DMS114 treated with DMSO at 0.1 percent for 48 hours (cell line): ENCODE results near the gene TUT7.
"Not testable (repeated sequence)": the region's sequence is repeated elsewhere in the genome, so short reads cannot be mapped to it uniquely, and the experiment has no call there.

Experiments
- DNase-seq: peaks from one replicate; lab custom pipeline; 2025; ENCODE audit not compliant: unreplicated experiment; lab: John Stamatoyannopoulos, UW

The TUT7 gene, protein sequence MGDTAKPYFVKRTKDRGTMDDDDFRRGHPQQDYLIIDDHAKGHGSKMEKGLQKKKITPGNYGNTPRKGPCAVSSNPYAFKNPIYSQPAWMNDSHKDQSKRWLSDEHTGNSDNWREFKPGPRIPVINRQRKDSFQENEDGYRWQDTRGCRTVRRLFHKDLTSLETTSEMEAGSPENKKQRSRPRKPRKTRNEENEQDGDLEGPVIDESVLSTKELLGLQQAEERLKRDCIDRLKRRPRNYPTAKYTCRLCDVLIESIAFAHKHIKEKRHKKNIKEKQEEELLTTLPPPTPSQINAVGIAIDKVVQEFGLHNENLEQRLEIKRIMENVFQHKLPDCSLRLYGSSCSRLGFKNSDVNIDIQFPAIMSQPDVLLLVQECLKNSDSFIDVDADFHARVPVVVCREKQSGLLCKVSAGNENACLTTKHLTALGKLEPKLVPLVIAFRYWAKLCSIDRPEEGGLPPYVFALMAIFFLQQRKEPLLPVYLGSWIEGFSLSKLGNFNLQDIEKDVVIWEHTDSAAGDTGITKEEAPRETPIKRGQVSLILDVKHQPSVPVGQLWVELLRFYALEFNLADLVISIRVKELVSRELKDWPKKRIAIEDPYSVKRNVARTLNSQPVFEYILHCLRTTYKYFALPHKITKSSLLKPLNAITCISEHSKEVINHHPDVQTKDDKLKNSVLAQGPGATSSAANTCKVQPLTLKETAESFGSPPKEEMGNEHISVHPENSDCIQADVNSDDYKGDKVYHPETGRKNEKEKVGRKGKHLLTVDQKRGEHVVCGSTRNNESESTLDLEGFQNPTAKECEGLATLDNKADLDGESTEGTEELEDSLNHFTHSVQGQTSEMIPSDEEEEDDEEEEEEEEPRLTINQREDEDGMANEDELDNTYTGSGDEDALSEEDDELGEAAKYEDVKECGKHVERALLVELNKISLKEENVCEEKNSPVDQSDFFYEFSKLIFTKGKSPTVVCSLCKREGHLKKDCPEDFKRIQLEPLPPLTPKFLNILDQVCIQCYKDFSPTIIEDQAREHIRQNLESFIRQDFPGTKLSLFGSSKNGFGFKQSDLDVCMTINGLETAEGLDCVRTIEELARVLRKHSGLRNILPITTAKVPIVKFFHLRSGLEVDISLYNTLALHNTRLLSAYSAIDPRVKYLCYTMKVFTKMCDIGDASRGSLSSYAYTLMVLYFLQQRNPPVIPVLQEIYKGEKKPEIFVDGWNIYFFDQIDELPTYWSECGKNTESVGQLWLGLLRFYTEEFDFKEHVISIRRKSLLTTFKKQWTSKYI (N-terminal part only)

DNA sequence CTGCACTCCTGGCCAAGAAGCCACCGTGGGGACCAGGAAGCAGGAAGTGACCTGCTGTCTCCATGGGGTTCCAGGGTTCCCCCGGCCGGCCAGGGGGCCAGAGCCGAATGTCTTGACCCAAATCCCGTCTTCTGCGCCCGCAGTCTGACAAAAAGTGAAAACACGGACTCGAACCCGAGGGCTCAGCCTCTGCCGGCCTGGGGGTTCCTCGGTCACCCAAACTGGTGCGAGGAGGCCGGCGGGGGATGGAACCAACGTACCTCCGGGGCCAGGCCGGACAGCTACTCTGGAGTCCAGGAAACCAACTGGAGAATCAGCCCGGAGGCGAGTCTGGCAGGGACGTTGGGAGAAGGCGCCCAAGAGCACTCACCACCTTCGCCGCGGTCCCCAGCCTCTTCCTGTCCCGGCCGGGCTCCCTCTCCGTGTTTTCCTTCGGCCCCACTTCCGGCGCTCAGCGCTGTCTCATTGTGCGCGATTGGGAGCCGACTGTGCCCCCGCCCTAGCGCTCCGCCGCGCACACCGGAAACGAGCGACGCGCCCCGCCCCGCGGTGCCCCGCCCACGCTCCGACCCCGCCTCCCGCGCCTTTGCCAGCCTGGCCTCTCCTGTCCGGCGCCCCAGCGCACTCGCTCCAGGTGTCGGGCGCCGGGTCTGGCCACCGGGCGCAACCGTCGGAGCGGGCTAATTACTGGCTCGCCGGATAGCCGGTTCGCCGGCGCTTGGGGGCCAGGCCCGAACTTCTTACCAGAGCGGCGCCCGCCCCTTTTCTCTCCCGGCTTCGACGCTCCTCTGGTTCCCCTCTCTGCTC, at the start of gene TUT7:
TSS of gene TUT7 (minus strand) at position 400 of the 807 bp plus-strand sequence. CDS start 1,211 bp downstream, outside the sequence.
- DNase-seq: peak; percentile 75

DNA sequence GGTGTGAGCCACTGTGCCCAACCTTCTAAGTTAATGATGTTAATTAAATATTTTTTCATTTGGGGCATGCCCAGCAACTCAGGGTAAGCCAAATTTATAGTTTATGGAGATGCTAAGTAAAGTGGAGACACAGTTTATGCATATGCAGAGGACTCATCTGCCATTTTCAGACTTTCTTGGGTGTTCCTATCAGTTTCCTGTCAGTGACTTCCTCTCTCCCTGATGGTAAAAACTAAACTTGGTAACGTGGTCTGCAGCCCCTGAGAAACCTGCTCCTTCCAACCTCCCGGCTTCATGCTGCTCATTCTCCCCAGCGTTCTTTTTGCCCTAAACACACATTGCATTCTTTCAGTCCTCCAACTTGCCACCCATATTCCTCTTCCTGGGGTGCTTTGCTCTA, 48.4 kb upstream of the TUT7 start:
- DNase-seq: no peak

DNA sequence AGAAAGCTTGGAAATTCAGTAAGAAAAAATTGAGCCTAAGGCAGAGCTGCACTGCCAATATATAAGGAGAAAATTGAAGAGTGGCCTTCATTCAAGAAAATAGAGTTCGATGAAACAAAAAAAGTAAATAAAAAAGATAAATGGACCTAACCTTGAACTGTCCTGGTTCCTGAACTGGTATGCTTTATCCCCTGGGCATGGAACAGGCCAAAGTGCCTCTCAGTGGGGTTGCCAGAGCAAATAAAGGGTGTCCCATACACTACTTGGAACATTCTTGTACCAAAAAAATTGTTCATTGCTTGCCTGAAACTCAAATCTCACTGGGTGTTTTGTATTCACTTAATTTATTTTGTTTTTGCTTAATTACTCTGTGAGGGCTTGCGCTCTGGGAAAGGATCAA, 42.2 kb upstream of the TUT7 start:
- DNase-seq: no peak

DNA sequence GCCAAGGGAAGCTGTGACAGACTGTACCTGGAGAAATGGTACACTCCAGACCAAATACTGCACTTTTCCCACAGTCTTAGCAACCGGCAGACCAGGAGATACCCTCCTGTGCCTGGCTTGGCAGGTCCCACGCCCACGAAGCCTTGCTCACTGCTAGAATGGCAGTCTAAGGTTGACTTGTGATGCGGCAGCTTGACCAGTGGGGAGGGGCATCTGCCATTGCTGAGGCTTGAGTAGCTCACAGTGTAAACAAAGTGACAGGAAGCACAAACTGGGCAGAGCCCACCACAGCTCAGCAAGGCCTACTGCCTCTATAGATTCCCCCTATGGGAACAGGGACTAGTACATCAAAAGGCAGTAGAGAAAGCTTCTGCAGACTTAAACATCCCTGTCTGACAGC, 36.0 kb upstream of the TUT7 start:
- not testable (repeated sequence) for DNase-seq

DNA sequence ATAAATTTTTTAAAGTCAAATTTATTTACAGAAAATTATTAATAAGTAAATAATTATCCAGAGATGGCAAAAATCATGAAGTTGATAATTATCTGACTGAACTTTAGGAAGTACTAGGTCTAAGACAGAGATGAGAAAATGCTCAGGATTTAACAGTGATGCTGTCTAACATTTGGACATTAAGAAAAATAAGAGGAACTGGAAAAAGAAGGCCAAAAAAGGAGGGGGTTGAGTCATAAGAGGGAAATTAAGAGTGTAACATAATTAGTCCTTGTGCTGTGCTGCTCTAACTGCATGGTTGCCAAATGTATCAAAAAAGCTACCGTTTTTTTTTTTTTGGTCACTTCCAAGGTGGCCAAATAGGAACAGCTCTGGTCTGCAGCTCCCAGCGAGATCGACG, 35.4 kb upstream of the TUT7 start:
- DNase-seq: no peak

DNA sequence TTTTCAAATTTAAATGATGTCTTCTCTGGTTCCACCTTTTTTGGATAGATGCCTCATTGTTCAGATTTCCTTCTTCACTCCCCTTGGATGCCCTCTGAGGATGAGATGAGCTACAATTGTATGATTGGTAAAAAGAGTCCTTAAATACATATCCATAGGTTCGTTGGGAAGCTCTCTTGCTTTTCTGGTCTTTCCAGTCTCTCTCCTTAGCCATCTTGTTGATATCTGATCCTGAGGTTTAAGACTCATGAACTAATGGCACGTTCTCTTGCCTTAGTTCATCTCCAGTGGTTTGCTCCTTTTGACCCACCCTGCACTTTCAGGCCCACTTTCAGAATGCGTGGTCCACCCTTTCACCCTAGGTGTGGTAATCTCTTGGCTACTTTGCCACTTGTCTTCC, 33.2 kb upstream of the TUT7 start:
- DNase-seq: no peak

DNA sequence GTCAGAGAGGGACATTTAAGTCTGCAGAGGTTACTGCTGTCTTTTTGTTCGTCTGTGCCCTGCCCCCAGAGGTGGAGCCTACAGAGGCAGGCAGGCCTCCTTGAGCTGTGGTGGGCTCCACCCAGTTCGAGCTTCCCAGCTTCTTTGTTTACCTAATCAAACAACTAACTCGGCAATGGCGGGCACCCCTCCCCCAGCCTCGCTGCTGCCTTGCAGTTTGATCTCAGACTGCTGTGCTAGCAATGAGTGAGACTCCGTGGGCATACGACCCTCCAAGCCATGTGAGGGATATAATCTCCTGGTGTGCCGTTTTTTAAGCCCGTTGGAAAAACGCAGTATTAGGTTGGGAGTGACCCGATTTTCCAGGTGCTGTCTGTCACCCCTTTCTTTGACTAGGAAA, 28.8 kb upstream of the TUT7 start:
- not testable (repeated sequence) for DNase-seq

DNA sequence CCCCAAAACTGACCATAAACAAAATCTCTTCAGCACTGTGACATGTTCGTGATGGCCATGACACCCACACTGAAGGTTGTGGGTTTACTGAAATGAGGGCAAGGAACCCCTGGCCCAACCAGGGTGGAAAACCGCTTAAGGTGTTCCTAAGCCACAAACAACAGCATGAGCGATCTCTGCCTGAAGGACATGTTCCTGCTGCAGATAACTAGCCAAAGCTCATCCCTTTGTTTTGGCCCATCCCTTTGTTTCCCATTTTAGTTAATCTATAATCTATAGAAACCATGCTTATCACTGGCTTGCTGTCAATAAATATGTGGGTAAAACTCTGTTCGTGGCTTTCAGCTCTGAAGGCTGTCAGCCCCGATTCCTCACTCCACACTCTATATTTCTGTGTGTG, 21.8 kb upstream of the TUT7 start:
- no peak for DNase-seq

DNA sequence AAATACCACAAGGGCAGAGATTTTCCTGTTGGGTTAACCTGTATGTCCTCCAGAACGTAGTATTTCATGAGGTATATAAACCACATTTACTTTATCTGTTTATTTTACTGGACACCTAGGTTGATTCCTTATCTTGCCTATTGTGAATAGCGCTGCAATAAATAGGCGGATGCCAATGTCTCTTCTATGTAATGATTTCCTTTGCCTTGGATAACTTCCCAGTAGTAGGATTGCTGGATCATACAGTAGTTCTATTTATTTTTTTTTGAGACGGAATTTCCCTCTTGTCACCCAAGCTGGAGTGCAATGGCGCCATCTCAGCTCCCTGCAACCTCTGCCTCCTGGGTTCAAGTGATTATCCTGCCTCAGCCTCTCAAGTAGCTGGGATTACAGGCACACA, 15.6 kb upstream of the TUT7 start:
- DNase-seq: no peak

DNA sequence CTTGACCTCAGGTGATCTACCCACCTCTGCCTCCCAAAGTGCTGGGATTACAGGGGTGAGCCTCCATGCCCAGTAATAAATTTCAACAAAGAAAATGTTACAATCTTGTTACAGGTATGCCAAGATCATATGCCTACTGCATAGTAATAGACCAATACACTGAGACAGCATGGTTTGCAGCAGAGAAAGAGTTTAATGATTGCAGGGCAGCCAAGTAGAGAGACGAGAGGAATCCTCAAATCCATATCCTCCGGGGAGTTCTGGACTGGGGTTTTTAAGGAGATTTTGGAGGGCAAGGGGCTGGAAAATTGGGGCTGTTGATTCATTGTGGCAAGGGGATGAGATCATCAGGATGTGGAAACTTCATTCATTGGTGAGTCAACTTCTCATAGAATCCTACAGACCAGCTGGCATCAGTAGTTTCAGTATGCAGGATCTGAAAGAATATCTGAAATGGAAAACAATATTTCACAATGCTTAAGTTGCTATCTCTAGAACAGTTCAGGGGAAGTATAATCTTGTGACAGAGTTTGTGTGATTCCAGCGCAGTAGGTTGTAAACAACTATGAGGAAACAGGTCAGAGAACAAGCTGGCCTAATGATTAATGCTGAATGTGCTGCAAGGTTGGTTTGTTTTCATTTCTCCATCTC, 14.8 kb upstream of the TUT7 start:
- DNase-seq: no peak

DNA sequence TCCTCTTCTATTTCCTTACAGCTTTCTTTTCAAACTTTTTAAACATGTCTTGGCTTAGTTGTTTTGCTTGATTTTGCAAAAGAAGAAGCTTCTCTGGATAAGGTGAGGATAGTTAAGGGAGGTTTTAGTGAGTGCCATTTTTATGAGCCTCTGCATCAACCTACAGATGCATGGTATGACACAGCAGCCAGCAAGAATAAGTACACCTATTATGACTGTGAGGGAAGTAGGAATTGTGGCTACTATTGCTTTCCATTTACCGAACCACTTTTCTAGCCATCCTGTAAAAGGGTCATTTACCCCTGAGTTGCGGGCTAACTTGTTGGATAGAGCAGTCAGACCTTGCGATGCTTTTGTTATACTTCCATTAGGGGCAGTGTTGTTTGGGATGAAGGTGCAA, 7.0 kb upstream of the TUT7 start:
- DNase-seq: no peak

DNA sequence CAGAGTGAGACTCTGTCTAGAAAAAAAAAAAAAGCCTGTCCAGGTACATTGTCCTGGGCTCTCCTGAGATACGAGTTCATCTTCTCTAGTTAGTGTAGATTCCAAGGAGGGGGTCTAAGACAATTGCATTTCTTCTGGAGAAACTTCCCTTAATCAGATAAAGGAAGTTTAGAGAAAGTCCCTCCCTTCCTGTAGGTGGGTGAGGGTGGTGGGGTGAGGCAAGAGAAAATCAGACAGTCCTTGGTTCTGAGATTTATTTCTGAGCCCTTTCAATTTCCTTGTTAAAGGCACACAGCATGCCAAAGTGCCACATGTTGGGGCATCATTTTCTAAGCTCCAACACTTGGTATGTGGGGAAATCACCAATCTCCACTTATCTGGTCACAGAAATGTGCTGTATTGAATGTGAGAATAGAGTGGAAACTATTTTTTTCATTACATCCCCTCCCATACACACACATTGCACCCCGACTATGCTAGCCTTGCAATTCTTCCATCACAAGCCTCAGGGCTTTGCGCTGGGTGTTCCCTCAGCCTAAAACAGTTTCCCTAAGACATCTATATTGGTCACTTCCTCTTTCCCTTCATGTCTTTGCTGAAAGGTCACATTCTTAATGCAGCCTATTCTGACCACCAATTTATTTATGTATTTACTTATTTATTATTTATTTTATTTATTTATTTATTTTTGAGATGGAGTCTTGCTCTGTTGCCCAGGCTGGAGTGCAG, 5.1 kb upstream of the TUT7 start:
- DNase-seq: no peak

DNA sequence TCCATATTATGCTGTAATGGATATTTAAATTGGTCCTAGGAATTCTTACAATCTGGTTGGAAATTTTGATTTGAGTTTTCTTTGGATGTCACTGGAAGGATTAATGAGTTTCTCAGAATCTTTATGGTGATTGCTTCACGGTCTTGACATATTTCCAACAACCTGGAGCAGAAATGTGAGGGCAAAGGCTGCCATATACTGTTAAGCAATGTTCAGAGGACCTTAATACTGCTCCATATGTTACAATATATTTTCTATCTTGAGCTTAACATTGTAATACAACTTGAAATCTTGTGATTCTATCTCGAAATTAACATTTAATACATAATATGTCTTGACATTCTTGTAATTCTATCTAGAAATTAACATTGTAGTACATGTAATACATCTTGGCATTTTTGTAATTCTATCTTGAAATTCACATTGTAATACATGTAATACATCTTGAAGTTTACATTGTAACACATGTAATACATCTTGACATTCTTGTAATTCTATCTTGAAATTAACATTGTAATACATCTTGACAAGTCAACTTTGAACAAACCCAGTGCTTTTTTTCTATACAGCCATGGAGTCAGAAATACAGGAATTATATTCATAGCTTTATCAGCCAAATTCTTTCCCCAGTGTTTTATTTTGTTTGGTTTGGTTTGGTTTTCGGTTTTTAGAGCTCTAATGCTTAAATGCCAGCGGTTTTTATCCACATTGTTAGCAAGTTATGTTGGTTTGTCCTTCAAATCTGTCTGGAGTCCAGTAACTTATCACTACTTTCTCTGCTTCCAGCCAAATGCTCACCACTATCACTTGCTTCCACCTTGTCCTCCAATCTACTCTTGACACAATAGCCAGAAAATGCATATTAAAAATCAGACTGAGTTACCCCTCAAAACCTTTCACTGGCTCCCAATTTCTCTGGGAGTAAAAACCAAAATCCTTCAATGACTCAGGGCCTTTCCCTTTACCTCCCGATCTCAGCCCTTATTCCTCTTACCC, 3.0 kb upstream of the TUT7 start:
- DNase-seq: no peak

DNA sequence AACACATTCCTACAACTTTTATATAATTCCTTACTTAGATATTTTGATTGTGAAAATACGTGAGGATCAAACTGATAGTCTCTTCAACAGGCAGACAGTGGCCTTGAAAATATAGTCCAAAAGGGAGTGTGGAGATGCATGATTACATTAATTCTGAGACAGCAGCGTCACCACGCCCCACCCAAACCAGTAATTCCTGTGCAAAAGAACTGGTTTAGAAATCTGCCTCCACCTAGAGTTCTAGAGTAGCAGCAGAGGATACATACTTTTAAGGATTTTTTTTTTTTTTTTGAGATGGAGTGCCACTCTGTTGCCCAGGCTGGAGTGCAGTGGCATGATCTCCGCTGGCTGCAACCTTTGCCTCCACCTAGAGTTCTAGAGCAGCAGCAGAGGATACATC, 1.6 kb upstream of the TUT7 start:
- DNase-seq: no peak

DNA sequence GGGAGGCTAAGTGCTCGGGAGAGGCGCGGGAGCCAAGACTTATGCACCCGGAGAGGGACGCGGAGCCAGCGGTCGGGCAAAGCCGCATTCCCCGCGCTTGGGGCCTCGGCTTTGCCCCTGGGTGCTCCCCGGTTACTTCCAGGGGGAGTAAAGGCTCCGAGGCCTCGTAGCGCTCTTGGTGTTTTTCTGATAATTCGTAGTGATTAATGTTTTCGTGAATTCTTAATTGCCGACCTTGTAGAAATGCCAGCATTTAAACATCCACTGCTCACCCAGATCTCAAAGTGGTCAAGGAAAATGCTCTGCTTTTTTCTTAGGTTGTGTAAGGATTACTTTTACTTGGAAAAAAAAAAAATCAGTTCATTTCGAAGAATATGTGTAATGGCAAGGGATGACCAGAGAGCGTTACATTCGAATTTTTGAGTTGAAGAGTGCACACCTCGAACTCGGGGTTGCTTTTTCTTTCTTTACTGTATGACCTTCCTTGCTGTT, 654 bp upstream of the TUT7 start:
- peak; percentile 11 for DNase-seq

DNA sequence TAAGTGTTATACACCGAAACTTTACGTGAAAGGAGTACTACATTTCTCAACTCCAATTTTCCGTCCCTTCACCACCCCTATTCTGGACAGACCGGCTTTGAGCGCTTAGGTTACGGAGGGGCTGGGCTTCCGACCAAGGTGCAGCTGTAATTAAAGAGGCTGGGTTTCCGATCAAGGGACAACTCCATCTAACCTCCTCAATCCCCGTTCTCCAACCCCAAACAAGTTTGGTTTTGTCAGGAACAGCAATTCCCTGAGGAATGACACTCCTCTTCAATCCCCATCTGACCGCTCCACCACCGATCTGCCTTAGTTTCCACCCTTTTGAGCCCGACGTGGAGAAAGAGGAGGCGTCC, 577 bp downstream of the TUT7 start:
- DNase-seq: no peak

DNA sequence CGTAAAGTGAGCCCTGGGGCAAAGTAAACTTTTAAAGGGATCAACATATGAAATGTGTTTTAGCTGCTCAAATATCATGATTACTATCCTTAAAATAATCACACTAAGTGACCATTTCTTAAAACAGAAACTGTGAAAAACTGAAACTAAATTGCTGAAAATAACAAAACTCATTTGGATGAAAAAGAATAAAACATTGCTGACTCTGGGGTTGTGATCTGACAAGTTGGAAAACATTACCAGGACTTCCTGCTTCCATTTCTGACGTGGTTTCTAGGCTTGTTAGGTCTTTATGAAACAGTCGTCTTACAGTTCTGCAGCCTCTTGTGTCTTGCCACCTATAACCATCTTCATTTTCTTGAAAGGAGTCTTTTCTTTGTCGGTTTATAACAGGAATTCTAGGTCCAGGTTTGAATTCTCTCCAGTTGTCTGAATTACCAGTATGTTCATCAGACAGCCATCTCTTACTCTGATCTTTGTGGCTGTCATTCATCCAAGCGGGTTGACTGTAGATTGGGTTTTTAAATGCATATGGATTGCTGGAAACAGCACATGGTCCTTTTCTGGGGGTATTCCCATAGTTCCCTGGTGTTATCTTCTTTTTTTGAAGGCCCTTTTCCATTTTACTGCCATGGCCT, 1.7 kb downstream of the TUT7 start:
- no peak for DNase-seq

DNA sequence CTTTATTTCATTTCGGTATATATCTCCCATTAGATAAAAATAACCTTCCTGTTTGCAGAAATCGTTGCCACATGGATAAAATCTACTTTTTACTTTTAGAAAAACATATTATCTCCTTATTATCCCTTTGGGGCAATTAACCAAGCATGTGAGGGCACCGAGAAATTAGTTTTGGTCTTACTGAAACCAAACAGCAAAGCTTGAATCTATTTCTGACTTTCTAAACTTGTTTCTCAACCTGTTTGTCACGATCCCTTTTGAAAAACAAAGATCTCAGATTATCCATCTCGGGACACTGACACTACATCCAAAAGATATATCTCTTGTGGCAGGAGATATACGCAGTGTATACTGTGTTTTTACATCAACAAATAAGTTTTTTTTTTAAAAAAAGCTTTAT, 2.3 kb downstream of the TUT7 start:
- DNase-seq: no peak
